Neural cell (in vitro differentiated cells): Measurements from ENCODE around the gene RAB6A. TPM values are rescaled to one million over a fixed set of nuclear protein-coding genes. Genes with fewer than 3 reads are reported as not detected.

ENCODE experiments used
- H2AFZ ChIP-seq: fragments of 200-600, 300-800 bp; sonication (generic), shearing (Covaris generic); 2 replicates; pipeline ENCODE4 v1.6.0; 2014; ENCODE audit warnings: low read depth, mild to moderate bottlenecking, antibody characterized with exemption, low read length, moderate library complexity
- H3F3A ChIP-seq: fragments of 200-600 bp; shearing (Covaris generic); 2 replicates; pipeline ENCODE4 v1.6.1; 2016; ENCODE audit warnings: mild to moderate bottlenecking, moderate library complexity, mixed read lengths, antibody characterized with exemption, low read length; ENCODE audit not compliant: insufficient read depth, poor library complexity, severe bottlenecking
- H3K27ac ChIP-seq: fragments of 200-600, 300-800 bp; sonication (generic), shearing (Covaris generic); 2 replicates; pipeline ENCODE4 v1.5.1; 2014; ENCODE audit warnings: mild to moderate bottlenecking, low read length, moderate library complexity
- H3K27me3 ChIP-seq: fragments of 300-800, 200-600 bp; sonication (generic), shearing (Covaris generic); 2 replicates; pipeline ENCODE4 v1.6.0; 2014; ENCODE audit warnings: mild to moderate bottlenecking, low read depth, low read length, moderate library complexity; ENCODE audit not compliant: insufficient read depth
- H3K36me3 ChIP-seq: fragments of 300-800, 200-600 bp; sonication (generic), shearing (Covaris generic); 2 replicates; pipeline ENCODE4 v1.5.1; 2014; ENCODE audit warnings: mild to moderate bottlenecking, antibody characterized with exemption, low read length, moderate library complexity; ENCODE audit not compliant: insufficient read depth
- H3K4me2 ChIP-seq: fragments of 300-800, 200-600 bp; sonication (generic), shearing (Covaris generic); 2 replicates; pipeline ENCODE4 v1.6.0; 2014; ENCODE audit warnings: mild to moderate bottlenecking, low read length
- H3K4me3 ChIP-seq: fragments of 300-800, 200-600 bp; sonication (generic), shearing (Covaris generic); 2 replicates; pipeline ENCODE4 v1.5.1; 2014; ENCODE audit warnings: mild to moderate bottlenecking, low read length, moderate library complexity
- H3K79me2 ChIP-seq: fragments of 200-600 bp; shearing (Covaris generic); replicated peaks from 2 replicates; pipeline ENCODE4 v1.6.0; 2014; ENCODE audit warnings: mild to moderate bottlenecking, low read length, moderate library complexity; ENCODE audit not compliant: insufficient read depth
- H3K9ac ChIP-seq: fragments of 300-800, 200-600 bp; sonication (generic), shearing (Covaris generic); 2 replicates; pipeline ENCODE4 v1.6.1; 2016; ENCODE audit warnings: mild to moderate bottlenecking, low read length, mixed read lengths
- H3K9me2 ChIP-seq: fragments of 200-600 bp; shearing (Covaris generic); 2 replicates; pipeline ENCODE4 v1.6.1; 2016; ENCODE audit warnings: mild to moderate bottlenecking, low read length, mixed read lengths; ENCODE audit not compliant: insufficient read depth
- H3K9me3 ChIP-seq: fragments of 200-600, 300-800 bp; sonication (generic), shearing (Covaris generic); 2 replicates; pipeline ENCODE4 v1.6.1; 2016; ENCODE audit warnings: mild to moderate bottlenecking, mixed run types, low read length, moderate library complexity, mixed read lengths
- H4K20me1 ChIP-seq: fragments of 200-600 bp; shearing (Covaris generic); 2 replicates; pipeline ENCODE4 v1.6.1; 2016; ENCODE audit warnings: mild to moderate bottlenecking, mixed run types; ENCODE audit not compliant: insufficient read depth
- CTCF ChIP-seq: fragments of 450-650 bp; IDR thresholded peaks from 2 replicates; pipeline ENCODE4 v1.5.1; 2014; ENCODE audit warnings: antibody characterized with exemption, mild to moderate bottlenecking, moderate library complexity; ENCODE audit not compliant: poor library complexity, severe bottlenecking
- EP300 ChIP-seq: fragments of 450-650 bp; conservative IDR thresholded peaks from 2 replicates; pipeline ENCODE4 v1.6.1; 2014; ENCODE audit warnings: antibody characterized with exemption, mild to moderate bottlenecking, moderate library complexity; ENCODE audit not compliant: poor library complexity, severe bottlenecking
- EZH2 ChIP-seq: fragments of 200-600, 300-800 bp; shearing (Covaris generic), sonication (generic); IDR thresholded peaks from 2 replicates; pipeline ENCODE4 v1.6.1; 2014; ENCODE audit warnings: antibody characterized with exemption, low read length, borderline replicate concordance, mild to moderate bottlenecking; ENCODE audit not compliant: insufficient read depth, poor library complexity, severe bottlenecking
- MXI1 ChIP-seq: fragments of 450-650 bp; conservative IDR thresholded peaks from 2 replicates; pipeline ENCODE4 v1.6.1; 2014; ENCODE audit warnings: antibody characterized with exemption, mild to moderate bottlenecking; ENCODE audit not compliant: poor library complexity, severe bottlenecking
- POLR2AphosphoS5 ChIP-seq: IDR thresholded peaks from 2 replicates; pipeline ENCODE4 v1.6.1; 2012
- RAD21 ChIP-seq: fragments of 450-650 bp; conservative IDR thresholded peaks from 2 replicates; pipeline ENCODE4 v1.6.1; 2014; ENCODE audit warnings: antibody characterized with exemption, mild to moderate bottlenecking, moderate library complexity
- SMC3 ChIP-seq: fragments of 450-650 bp; conservative IDR thresholded peaks from 2 replicates; pipeline ENCODE4 v1.6.1; 2014; ENCODE audit warnings: antibody characterized with exemption, mild to moderate bottlenecking, moderate library complexity; ENCODE audit not compliant: poor library complexity
- TAF1 ChIP-seq: IDR thresholded peaks from 2 replicates; pipeline ENCODE4 v1.6.1; 2012; ENCODE audit warnings: low read depth
- polyA plus RNA-seq: library from polyadenylated mRNA; depleted of rRNA; stranded (reverse); fragments of >200 nt; gene quantifications from 2 replicates; pipeline ENCODE4 v1.2.3, GENCODE V29; 2014
- TF ChIP-seq, protein P1 (sequence below): IDR thresholded peaks from 2 replicates; pipeline ENCODE4 v1.6.1; 2012; ENCODE audit warnings: borderline replicate concordance

The RAB6A gene
- polyA plus RNA-seq, 1 donor from 2014 or later: 155 TPM

DNA sequence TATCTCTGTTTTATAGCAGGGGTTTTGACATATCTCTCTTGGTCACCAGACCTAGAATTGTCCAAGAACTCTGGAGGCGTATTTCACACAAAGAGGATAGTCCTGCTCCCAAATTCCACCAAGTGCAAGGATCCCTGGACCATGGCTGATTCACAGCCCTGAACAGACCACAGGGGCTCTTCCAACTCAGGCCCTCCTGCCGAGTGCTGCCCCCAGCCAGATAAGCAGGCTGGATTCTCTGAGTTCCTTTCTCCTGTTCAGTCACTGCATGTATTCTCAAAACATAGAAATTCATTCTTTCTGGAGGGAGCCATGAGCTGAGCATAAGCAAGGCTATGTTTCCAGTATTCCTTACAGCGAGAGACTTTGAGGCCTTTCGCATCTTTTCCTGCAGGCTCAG is 127.9 kb downstream of the RAB6A start:
- no peaks in the 10 kb centered on the region for H4K20me1 ChIP-seq
- H3K27me3 ChIP-seq: no peaks in the 10 kb centered on the region
- no peak overlapping the region for H3K4me2 ChIP-seq

GRCh38 chr11:73629907-73630306 is 131.0 kb downstream of the RAB6A start:
- Histone ChIP-seq H2AFZ (no peak overlapping the region), H3K9me2 (no peaks in the 10 kb centered on the region), H3K4me3 (no peak overlapping the region), H3K9ac (no peak overlapping the region), H3K27me3 (no peaks in the 10 kb centered on the region), H3K79me2 (no peaks in the 10 kb centered on the region), H3K9me3 (no peaks in the 10 kb centered on the region), H4K20me1 (no peaks in the 10 kb centered on the region), H3K36me3 (no peaks in the 10 kb centered on the region), H3F3A (no peaks in the 10 kb centered on the region), H3K4me2 (no peak overlapping the region), H3K27ac (no peak overlapping the region)
- TF ChIP-seq, protein P1, sequence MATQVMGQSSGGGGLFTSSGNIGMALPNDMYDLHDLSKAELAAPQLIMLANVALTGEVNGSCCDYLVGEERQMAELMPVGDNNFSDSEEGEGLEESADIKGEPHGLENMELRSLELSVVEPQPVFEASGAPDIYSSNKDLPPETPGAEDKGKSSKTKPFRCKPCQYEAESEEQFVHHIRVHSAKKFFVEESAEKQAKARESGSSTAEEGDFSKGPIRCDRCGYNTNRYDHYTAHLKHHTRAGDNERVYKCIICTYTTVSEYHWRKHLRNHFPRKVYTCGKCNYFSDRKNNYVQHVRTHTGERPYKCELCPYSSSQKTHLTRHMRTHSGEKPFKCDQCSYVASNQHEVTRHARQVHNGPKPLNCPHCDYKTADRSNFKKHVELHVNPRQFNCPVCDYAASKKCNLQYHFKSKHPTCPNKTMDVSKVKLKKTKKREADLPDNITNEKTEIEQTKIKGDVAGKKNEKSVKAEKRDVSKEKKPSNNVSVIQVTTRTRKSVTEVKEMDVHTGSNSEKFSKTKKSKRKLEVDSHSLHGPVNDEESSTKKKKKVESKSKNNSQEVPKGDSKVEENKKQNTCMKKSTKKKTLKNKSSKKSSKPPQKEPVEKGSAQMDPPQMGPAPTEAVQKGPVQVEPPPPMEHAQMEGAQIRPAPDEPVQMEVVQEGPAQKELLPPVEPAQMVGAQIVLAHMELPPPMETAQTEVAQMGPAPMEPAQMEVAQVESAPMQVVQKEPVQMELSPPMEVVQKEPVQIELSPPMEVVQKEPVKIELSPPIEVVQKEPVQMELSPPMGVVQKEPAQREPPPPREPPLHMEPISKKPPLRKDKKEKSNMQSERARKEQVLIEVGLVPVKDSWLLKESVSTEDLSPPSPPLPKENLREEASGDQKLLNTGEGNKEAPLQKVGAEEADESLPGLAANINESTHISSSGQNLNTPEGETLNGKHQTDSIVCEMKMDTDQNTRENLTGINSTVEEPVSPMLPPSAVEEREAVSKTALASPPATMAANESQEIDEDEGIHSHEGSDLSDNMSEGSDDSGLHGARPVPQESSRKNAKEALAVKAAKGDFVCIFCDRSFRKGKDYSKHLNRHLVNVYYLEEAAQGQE: no peak
- TF ChIP-seq EZH2: no peak
- no peak for TF ChIP-seq EP300
- no peak for TF ChIP-seq CTCF
- no peak for TF ChIP-seq POLR2AphosphoS5
- no peak for TF ChIP-seq MXI1
- TF ChIP-seq SMC3: no peak
- no peak for TF ChIP-seq TAF1
- no peak for TF ChIP-seq RAD21

More for the DNA sequence above, 127.9 kb downstream of the RAB6A start:
- Histone ChIP-seq H3K79me2 (no peaks in the 10 kb centered on the region), H3K36me3 (no peaks in the 10 kb centered on the region), H3F3A (no peaks in the 10 kb centered on the region), H3K4me3 (no peak overlapping the region), H3K9me2 (no peaks in the 10 kb centered on the region), H3K9ac (no peak overlapping the region), H3K27ac (no peak overlapping the region), H3K9me3 (no peaks in the 10 kb centered on the region), H2AFZ (no peak overlapping the region)
- TF ChIP-seq RAD21 (no peak), POLR2AphosphoS5 (no peak), TAF1 (no peak), CTCF (no peak)
